Liver (tissue), 9 donors: ENCODE measurements around the gene WWC1. TPM values are rescaled to one million over a fixed set of nuclear protein-coding genes. Genes with fewer than 3 reads are reported as not detected.

Experiments used
- DNase-seq: peaks from one replicate; pipeline ENCODE4 v3.0.0-alpha.2; 2017; ENCODE audit warnings: low spot score
- H3K27ac ChIP-seq, 2 donors: one replicate each; pipeline ENCODE4 v1.7.0; 2013; ENCODE audit warnings: inconsistent platforms in 2 of 2, low read length in 2 of 2, control low read depth in 1 of 2, low read depth in 1 of 2, mild to moderate bottlenecking in 1 of 2
- H3K27me3 ChIP-seq, 4 donors: one replicate each; pipeline versions ENCODE4 v1.6.1 to v1.7.0; 2013; ENCODE audit warnings: low read length in 3 of 4, inconsistent platforms in 1 of 4, mild to moderate bottlenecking in 1 of 4, moderate library complexity in 1 of 4; ENCODE audit not compliant: control insufficient read depth in 4 of 4, insufficient read depth in 4 of 4
- H3K36me3 ChIP-seq, 4 donors: one replicate each; pipeline versions ENCODE4 v1.6.1 to v1.7.0; 2013; ENCODE audit warnings: low read length in 3 of 4, mild to moderate bottlenecking in 3 of 4, low read depth in 1 of 4, moderate library complexity in 1 of 4; ENCODE audit not compliant: control insufficient read depth in 4 of 4, insufficient read depth in 3 of 4
- H3K4me1 ChIP-seq, 4 donors: one replicate each; pipeline versions ENCODE4 v1.6.1 to v1.7.0; 2013; ENCODE audit warnings: low read length in 3 of 4, mild to moderate bottlenecking in 3 of 4, moderate library complexity in 1 of 4; ENCODE audit not compliant: control insufficient read depth in 4 of 4, insufficient read depth in 4 of 4
- H3K4me3 ChIP-seq, 3 donors: one replicate each; pipeline versions ENCODE4 v1.6.1 to v1.7.0; 2013; ENCODE audit warnings: low read length in 3 of 3, control low read depth in 1 of 3, low read depth in 1 of 3, mild to moderate bottlenecking in 1 of 3
- H3K9ac ChIP-seq, 2 donors: one replicate each; pipeline ENCODE4 v1.7.0; 2013; ENCODE audit warnings: low read length in 2 of 2, mild to moderate bottlenecking in 2 of 2, moderate library complexity in 2 of 2, control low read depth in 1 of 2, low read depth in 1 of 2
- H3K9me3 ChIP-seq, 4 donors: one replicate each; pipeline versions ENCODE4 v1.6.1 to v1.7.0; 2013; ENCODE audit warnings: low read length in 3 of 4; ENCODE audit not compliant: control insufficient read depth in 4 of 4
- ATF3 ChIP-seq: IDR thresholded peaks from 2 replicates; pipeline ENCODE4 v1.6.1; 2016; ENCODE audit warnings: antibody characterized with exemption
- CTCF ChIP-seq: fragments of 150-350 bp; IDR thresholded peaks from 2 replicates; pipeline ENCODE4 v1.5.1; 2017; ENCODE audit warnings: improper control_type of control experiment, low read depth, low read length; ENCODE audit not compliant: missing input control
- EGR1 ChIP-seq, 2 donors: IDR thresholded peaks; 2 replicates each; pipeline ENCODE4 v1.6.1; 2016 to 2018; ENCODE audit warnings: antibody characterized with exemption in 2 of 2, low read depth in 2 of 2
- FOXA1 ChIP-seq: IDR thresholded peaks from 2 replicates; pipeline ENCODE4 v1.6.1; 2016; ENCODE audit warnings: antibody characterized with exemption
- FOXA2 ChIP-seq: IDR thresholded peaks from 2 replicates; pipeline ENCODE4 v1.6.1; 2016; ENCODE audit warnings: antibody characterized with exemption
- GABPA ChIP-seq, 2 donors: IDR thresholded peaks in 1 of 2; conservative IDR thresholded peaks in 1 of 2; 2 replicates each; pipeline ENCODE4 v1.6.1; 2016; ENCODE audit warnings: antibody characterized with exemption in 2 of 2, mild to moderate bottlenecking in 1 of 2, moderate library complexity in 1 of 2
- HNF4A ChIP-seq, 2 donors: conservative IDR thresholded peaks; 2 replicates each; pipeline ENCODE4 v1.6.1; 2016; ENCODE audit warnings: antibody characterized with exemption in 2 of 2, mild to moderate bottlenecking in 2 of 2
- HNF4G ChIP-seq: IDR thresholded peaks from 2 replicates; pipeline ENCODE4 v1.6.1; 2016; ENCODE audit warnings: antibody characterized with exemption
- JUND ChIP-seq, 2 donors: IDR thresholded peaks; 2 replicates each; pipeline ENCODE4 v1.6.1; 2016; ENCODE audit warnings: antibody characterized with exemption in 2 of 2
- NR2F2 ChIP-seq: IDR thresholded peaks from 2 replicates; pipeline ENCODE4 v1.6.1; 2016; ENCODE audit warnings: antibody characterized with exemption
- REST ChIP-seq: IDR thresholded peaks from 2 replicates; pipeline ENCODE4 v1.6.1; 2016; ENCODE audit warnings: antibody characterized with exemption, mild to moderate bottlenecking
- RXRA ChIP-seq, 2 donors: IDR thresholded peaks; 2 replicates each; pipeline ENCODE4 v1.6.1; 2017 to 2018; ENCODE audit warnings: antibody characterized with exemption in 2 of 2, mild to moderate bottlenecking in 1 of 2
- SP1 ChIP-seq: IDR thresholded peaks from 2 replicates; pipeline ENCODE4 v1.6.1; 2018; ENCODE audit warnings: antibody characterized with exemption, mild to moderate bottlenecking
- TAF1 ChIP-seq: conservative IDR thresholded peaks from 2 replicates; pipeline ENCODE4 v1.6.1; 2016; ENCODE audit warnings: antibody characterized with exemption, mild to moderate bottlenecking
- YY1 ChIP-seq: IDR thresholded peaks from 2 replicates; pipeline ENCODE4 v1.6.1; 2016; ENCODE audit warnings: antibody characterized with exemption, mild to moderate bottlenecking
- WGBS: extraction: QIAGEN DNeasy Blood & Tissue Kit; methylation state at CpG from one replicate; pipeline ENCODE4 v1.1.7; 2013; 5-methylcytosine and 5-hydroxymethylcytosine counted together
- polyA plus RNA-seq, 2 donors: library from polyadenylated mRNA; stranded (reverse) in 1 of 2; unstranded in 1 of 2; fragments of 200-250 nt in 1 of 2; fragments of >200 nt in 1 of 2; fragmentation: Nextera tagmentation in 1 of 2; extraction: Ambion mirVana in 1 of 2; gene quantifications; one replicate each; pipeline versions ENCODE4 v1.2.1 to v1.2.3, GENCODE V29; 2013 to 2015
- total RNA-seq, 2 donors: library from RNA; depleted of rRNA; stranded (reverse); fragments of >200 nt; gene quantifications; one replicate each; pipeline ENCODE4 v1.2.3, GENCODE V29; 2014
- TF ChIP-seq, protein P1 (sequence below): IDR thresholded peaks from 2 replicates; pipeline ENCODE4 v1.6.1; 2016; ENCODE audit warnings: antibody characterized with exemption
- TF ChIP-seq, protein P2 (sequence below): IDR thresholded peaks from 2 replicates; pipeline ENCODE4 v1.6.1; 2016; ENCODE audit warnings: antibody characterized with exemption
- donor health status: healthy.
- donor health status: healthy.
- donor health status: healthy.
- donor health status: healthy.
- donor health status: healthy.

Gene WWC1
- total and polyA plus RNA-seq, 4 donors = 5.9 to 25.1 (median 14.8) TPM

GRCh38 chr5:168377525-168377924 lies 86.1 kb downstream of the WWC1 start:
- H3K4me3 ChIP-seq = no peak overlapping the region
- TF ChIP-seq HNF4G (no peak), REST (no peak), ATF3 (no peak), RXRA (IDR thresholded peaks at IDR 0.05) (no peak), CTCF (no peak), HNF4A (conservative IDR thresholded peaks at IDR 0.05) (no peak), YY1 (no peak), GABPA (IDR thresholded peaks at IDR 0.05 in 1 of 2, conservative IDR thresholded peaks at IDR 0.05 in 1 of 2) (no peak), JUND (IDR thresholded peaks at IDR 0.05) (no peak), EGR1 (IDR thresholded peaks at IDR 0.05; ENCODE audit: low read depth in 2 of 2) (no peak), NR2F2 (no peak), FOXA2 (no peak), SP1 (no peak)
- TF ChIP-seq, protein P1, sequence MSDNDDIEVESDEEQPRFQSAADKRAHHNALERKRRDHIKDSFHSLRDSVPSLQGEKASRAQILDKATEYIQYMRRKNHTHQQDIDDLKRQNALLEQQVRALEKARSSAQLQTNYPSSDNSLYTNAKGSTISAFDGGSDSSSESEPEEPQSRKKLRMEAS = no peak
- H3K9ac ChIP-seq = no peak overlapping the region
- H3K27ac ChIP-seq = no peak overlapping the region
- no peaks in the 10 kb centered on the region for H3K9me3 ChIP-seq
- H3K4me1 ChIP-seq = peaks cover 0 to 6% (median 0%) of the 10 kb centered on the region in 4 donors
- 91% methylated on average over 2 of the region's 2 CpGs for WGBS
- no peak for DNase-seq
- peaks cover 0 to 4% (median 0%) of the 10 kb centered on the region in 4 donors for H3K36me3 ChIP-seq
- no peaks in the 10 kb centered on the region for H3K27me3 ChIP-seq

DNA sequence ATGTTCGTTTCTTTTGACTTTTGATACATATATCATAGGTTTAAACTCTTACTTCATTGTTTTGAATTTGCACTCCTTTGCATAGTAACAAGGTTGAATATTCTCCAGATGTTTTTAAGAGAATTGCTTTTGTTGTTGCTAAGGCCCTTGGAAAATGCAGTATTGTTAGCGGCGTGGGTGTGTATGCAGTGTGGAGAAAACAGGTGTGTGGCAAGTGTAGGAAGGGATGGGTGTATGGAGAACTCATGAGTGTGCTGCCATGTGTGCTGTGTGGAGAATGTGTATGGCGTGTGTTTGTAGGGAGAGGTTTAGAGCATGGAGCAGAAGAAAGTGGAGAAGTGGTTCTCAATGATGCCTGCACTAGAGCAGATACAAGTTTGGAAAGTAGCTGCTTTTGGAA lies 87.3 kb downstream of the WWC1 start:
- H3K4me1 ChIP-seq = peaks cover 0 to 6% (median 0%) of the 10 kb centered on the region in 4 donors
- H3K27me3 ChIP-seq = no peaks in the 10 kb centered on the region
- H3K27ac ChIP-seq = no peak overlapping the region
- no peak overlapping the region for H3K9ac ChIP-seq
- DNase-seq = no peak
- 96% methylated on average over 4 of the region's 4 CpGs for WGBS
- no peak overlapping the region for H3K4me3 ChIP-seq
- peaks cover 0 to 4% (median 0%) of the 10 kb centered on the region in 4 donors for H3K36me3 ChIP-seq
- H3K9me3 ChIP-seq = no peaks in the 10 kb centered on the region
- no peak for TF ChIP-seq HNF4A (conservative IDR thresholded peaks at IDR 0.05)
- TF ChIP-seq GABPA (IDR thresholded peaks at IDR 0.05 in 1 of 2, conservative IDR thresholded peaks at IDR 0.05 in 1 of 2) = no peak
- no peak for TF ChIP-seq FOXA2
- TF ChIP-seq CTCF = no peak
- TF ChIP-seq SP1 = no peak
- no peak for TF ChIP-seq NR2F2
- no peak for TF ChIP-seq HNF4G
- TF ChIP-seq FOXA1 = no peak
- TF ChIP-seq, protein P2, sequence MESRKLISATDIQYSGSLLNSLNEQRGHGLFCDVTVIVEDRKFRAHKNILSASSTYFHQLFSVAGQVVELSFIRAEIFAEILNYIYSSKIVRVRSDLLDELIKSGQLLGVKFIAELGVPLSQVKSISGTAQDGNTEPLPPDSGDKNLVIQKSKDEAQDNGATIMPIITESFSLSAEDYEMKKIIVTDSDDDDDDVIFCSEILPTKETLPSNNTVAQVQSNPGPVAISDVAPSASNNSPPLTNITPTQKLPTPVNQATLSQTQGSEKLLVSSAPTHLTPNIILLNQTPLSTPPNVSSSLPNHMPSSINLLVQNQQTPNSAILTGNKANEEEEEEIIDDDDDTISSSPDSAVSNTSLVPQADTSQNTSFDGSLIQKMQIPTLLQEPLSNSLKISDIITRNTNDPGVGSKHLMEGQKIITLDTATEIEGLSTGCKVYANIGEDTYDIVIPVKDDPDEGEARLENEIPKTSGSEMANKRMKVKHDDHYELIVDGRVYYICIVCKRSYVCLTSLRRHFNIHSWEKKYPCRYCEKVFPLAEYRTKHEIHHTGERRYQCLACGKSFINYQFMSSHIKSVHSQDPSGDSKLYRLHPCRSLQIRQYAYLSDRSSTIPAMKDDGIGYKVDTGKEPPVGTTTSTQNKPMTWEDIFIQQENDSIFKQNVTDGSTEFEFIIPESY = no peak
- no peak for TF ChIP-seq TAF1
- TF ChIP-seq, protein P1 = no peak
- no peak for TF ChIP-seq ATF3
